GM21447 (cell line): Measurements from ENCODE around the gene SLC39A12.

Experiments
- ATAC-seq: cut with Tn5 transposase; IDR thresholded peaks from one replicate; pipeline ENCODE4 v1.9.1; 2021; ENCODE audit not compliant: unreplicated experiment

Gene SLC39A12

DNA sequence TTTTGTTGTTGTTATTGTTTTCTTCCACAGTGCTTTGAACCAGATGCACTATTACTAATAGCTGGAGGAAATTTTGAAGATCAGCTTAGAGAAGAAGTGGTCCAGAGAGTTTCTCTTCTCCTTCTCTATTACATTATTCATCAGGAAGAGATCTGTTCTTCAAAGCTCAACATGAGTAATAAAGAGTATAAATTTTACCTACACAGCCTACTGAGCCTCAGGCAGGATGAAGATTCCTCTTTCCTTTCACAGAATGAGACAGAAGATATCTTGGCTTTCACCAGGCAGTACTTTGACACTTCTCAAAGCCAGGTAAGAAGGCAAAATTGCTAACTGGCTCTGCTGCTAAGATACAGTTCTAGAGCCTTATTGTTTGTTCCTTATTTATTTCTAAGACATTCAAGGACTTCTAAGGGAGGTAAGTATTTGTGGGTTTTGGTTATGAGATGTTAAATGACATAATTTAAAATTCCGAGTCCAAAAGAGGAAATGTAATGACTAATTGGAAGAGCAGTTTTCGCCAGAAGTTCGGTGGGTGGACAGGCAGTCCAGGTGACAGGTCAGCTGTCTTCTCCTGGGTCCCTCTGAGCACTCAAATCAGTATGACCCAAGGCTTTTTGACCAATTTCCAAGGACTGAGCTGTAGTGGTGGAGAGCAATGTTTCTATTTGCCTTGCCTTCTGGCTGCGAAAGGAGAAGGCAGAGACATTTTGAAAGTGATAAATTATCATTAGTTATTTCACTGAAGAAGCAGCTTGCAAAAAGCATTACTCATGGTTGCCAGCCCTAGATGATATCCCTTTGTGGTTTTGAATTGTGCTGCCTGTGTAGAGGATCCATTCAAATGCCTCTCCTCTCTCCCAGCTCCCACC, 10.1 kb downstream of the SLC39A12 start:
- no peak for ATAC-seq

DNA sequence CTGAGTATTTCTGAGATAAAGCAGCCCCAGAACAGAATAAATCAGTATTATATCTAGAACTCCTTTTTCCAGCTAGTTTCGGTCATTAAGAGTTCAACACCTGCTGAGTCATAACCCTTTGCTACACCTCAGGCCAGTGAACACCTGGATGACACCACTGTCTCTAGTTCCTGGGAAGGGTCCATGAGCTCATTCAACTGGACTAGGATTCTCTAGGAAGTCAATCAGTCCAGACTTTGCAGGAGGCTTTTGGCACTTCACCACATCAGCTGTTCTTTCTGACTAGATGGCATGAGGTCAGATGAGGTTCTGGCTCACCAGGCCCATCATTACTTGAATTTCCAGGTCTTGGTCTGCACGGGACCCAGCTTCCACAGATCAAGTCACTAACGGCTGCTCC, 11.7 kb downstream of the SLC39A12 start:
- ATAC-seq: no peak

DNA sequence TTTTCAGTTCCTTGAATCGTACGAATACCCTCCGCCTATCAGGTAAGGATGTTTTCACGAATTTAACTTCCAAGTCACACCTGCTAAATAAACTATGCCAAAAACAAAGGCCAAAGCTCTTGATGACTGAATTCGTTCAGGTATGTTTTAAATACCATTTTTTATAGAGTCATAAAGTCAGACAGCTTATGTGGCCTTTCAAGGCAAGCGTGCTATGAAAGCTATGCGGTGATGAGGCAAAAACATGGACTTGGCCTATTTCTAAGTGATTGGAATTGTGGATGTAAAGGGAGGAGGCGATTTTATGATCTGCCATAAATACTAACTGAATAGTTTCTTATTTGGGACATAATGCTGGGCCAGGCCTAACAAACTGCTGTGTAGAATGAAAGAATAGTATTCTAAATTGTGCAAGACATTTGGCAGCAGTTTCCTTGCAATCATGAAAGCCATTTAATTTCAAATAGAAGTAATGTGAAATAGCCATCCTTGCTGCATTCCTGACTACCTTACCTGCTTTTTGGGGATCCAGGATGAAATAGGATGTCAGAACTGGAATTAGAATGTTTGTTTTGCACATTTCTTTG, 14.0 kb downstream of the SLC39A12 start:
- ATAC-seq: no peak

DNA sequence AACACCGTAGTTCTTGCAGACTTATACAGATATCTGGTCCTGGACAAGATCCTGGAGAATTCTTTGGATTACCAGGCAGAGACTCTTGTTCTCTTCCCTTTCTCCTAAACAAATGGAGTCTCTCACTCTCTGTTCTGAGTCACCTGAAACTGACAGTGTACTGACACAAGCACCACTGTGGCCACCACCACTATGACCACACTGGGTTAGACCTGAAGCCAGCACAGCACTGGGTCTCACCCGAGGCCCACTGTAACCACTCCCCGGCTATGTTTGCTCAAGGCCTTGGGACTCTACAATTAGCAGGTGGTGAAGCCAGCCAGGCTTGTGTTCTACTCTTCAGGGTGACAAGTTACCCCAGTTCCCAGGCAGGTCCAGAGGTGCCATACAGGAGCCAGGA, 22.8 kb downstream of the SLC39A12 start:
- ATAC-seq: no peak

DNA sequence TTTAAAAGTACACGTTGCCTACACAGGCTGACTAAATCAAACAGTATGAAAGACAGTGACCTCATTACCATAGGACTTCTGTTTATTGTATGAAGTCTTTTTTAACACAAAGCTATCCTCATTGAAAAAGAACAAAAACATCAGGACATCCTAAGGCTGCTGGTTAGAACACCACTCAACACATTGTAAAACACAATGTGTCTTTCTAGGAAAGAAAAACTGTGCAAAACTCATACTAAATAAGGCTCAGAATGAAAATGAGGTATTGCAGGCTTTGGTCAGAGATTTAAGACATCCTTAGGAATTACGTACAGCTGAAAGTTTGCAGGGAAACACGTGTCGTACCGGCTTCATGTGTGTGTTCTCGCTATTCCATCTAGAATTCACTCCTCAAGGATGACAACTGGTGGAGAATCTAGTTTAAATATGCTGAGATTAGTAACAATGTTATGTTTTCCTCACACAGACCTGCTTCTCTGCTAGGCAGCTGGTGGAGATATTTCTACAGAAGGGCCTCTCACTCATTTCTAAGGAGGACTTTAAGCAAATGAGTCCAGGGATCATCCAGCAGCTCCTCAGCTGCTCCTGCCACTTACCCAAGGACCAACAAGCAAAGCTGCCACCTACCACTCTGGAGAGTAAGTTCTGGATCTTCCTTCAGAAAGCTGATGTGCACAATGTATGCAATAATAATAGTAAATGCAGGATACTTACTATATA, 29.3 kb downstream of the SLC39A12 start:
- ATAC-seq: no peak

DNA sequence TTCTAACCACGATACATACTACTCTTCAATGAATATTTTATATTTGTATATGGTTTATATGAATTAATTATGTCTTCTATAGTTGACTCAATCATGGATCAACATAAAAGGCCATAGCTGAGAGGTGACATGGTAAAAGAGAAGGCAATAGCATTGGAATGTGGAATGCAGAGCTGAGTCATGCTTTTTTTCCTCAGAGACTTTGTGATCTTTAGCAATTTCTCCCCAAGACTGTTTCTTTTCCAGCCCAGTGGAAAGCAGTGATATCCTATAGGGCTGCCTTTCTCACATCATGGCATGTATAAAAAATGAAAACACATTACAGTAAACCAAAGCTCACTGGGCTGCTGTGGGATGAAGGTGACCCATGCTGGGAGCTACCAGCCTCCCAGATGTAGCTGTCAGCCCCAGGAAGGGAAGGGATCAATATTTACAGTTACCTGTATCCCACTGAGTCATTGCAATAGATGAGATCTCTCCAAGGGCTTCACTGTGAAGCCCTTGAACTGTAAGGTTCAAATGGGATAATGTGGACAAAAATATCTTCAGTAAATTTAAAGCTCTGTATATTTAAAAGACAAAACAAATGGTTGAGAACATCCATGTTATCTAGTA, 30.2 kb downstream of the SLC39A12 start:
- ATAC-seq: no peak

DNA sequence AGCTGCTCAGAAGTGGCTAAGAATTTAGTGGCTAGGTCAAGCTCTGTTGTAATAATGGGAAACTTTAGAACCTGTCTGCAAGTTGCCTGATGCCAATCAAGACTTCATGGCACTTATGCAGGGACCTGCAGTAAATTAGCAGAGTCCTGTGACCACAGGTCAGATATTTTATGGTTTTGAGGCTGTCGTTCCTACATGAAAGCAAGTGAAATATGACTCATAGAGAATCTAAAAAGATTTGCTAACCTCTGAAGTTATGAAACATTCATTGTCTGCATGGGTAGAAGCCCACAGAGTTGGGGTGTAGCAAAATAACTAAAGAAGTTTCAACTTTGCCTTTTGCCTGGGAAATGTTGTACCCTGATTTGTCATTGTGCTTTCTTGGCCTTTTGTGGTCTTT, 32.3 kb downstream of the SLC39A12 start:
- ATAC-seq: no peak

DNA sequence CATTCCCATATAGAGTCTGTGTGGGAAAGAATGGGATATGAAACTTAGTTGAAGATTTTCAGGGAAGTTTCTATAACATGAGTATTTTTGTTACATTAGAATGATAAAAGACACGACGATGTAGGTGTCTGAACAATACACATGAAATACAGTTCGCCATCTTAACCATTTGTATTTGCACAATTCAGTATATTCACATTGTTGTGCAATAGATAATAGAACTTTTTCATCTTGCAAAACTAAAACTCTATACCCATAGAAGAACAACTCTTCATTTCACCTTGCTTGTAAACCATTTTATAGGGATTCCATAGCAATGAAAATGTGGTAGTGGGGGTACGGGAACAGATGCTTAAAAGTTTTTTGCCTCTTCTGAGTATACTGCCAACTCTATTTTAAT, 32.8 kb downstream of the SLC39A12 start:
- ATAC-seq: no peak

DNA sequence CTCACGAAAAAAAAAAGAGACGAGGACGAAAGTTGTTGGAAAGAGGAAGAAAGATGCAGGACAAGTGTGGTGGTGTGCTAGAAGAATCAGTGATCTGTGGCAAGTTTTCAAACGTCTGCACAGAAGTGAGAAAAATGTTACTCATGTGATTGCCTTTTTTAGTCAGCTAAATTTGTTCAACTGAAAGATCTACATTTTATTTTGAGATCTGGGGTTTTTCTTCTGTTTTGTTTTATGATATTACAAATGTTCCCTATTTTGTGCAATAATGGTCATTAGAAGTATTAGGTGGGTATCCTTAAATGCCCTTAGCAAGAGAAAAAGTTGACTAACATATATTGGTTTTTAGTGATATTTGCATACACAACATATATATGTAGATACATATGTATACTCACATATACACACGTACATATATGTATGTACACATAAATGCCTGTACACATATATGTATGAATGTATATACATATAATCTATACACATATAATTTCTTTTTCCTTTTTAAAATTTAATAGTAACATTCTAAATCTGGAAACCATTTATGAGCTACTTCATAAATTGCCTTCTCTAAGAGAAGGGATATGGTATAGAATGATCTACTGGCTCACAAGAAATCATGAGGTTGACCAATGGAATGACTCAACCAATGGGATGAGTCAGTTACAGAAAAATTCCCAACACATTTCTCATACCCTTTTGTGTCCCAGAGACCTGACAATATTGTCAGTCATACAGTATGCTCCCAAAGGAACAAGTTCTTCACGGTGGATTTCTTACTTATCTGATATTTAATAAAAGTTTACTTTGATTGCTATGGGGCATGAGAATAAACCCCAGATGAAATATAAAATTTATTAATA, 38.4 kb downstream of the SLC39A12 start:
- ATAC-seq: no peak

DNA sequence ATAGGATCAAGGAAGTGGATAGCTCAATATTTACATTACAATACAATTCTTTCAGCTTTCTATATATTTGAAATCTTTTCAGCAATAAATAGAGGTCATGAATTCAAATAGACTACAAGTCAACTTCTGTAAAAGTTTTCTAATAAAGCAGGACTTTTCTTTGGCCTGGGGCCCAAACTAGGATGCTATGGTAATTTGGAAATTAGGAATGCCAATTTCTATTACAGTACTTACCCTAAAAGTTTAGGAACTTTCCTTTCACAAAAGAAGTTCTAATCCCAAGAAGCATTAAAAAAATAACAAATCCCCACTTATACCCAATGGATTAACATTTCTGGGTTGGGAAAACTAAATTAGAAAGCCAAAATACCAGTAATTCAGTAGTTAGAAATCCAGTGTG, 40.5 kb downstream of the SLC39A12 start:
- ATAC-seq: no peak

DNA sequence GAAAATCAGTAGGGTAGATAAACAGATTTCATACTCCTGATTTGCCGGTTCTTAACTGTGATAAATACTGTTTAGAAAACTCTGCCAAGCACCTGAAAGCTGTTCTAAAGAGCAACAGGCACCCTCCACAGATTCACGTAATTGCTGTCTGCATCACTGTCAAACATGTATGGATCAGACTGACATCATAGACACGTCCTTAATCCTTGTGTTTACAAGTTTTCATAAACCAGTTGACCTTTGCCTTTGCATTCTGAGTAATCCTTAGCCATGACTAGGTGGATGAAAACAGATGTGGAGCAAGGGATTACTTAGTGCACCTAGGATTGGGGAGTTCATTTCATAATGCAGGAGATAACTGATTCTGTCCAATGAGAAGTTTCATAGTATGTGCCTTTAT, 41.6 kb downstream of the SLC39A12 start:
- ATAC-seq: no peak

DNA sequence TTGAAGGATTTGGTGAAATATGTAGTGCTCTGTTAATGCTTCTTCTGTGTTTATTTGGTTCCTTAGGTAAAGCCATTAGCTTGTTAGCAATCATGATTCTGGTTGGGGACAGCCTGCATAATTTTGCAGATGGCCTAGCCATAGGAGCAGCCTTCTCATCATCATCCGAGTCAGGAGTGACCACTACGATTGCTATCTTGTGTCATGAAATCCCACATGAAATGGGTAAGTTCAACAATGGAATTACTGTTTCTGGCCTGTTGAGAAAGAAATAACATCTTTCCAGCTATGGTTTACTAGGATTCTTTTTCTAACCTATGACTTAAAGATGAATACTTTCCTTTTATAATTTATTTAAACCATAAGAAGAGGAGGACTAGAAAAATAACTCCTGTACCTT, 48.9 kb downstream of the SLC39A12 start:
- ATAC-seq: no peak

DNA sequence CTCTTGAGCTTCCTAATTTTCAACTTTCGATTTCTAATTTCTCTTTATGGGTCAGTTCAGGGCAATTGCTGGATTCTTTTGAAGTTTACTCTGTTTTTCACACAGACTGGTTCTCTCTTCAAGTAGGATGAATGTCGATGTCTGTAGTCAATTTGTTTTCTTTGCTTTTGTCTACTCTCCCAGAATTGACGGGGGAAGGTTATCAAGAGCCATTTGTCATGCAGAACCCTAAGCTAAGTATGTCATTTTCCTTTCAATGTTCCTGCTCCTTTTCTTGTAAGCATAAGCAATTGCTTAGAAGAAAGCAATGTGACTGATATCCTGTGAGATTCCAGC, 53.7 kb downstream of the SLC39A12 start:
- no peak for ATAC-seq

DNA sequence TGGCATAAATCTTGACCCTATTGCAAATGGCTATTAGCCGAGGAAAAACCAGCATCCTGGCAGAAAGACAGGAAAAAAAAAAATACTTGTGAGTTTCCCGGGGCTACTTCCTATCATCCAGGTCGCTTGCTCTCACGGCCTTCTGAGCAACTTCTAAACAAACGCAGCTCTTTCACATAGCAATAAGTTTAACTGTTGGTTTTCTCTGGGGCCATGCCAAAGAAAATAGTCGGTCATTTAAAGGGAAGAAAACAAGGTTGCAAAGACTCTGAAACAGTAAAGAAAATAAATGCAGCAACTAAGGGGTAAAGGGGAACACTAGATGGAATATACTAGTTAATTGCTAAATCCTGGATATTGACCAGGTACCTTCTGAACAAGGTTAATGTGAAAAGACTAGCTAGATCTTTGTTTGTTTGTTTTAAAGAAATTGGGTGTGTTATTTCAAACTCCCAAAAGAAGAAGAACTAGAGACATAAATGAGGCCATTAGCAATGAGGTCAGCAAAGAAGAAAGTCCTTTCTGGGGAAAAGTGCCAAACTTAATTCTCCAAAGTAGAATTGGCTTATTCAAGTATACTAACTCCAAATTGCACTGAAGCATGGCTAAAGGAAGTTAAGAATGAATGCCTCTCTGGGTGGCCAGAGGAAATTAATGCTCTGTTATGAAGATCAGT, 54.2 kb downstream of the SLC39A12 start:
- no peak for ATAC-seq

DNA sequence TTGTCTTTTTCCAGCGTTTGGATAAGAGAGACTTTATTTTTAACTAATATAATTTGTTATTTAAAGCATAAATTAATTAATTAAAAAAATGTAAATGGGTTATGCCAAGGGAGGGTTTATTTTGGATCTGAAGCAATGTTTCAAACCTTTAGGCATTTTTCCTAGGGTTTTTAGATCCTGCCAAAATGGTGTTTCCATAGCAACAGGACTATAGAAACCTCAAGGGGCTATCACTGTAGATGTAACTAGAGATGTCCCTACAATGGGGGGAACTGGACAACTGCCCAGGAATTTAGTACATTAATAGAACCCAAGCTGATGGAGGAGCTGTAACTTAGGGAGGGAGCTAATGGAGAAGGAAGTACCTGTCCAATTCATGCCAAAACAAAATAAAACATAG, 57.3 kb downstream of the SLC39A12 start:
- no peak for ATAC-seq

DNA sequence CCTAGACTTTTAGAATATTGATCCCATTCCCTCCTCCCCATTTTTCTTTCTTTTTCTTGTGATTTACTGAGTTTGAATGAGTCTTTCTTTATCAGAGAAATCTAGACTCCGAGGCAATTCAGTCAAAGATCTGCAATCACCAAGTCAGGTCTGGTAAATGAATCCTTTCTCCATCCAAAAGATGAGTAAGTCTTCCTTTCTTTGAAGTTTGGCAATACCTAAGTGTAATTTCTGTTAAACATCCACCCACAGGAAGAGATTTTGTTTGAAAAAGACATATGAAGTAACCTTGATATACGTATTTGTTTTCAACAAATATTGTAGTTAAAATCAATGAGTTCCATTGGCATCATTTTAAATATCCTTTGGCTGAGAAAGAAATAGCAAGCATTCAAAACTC, 58.3 kb downstream of the SLC39A12 start:
- no peak for ATAC-seq

DNA sequence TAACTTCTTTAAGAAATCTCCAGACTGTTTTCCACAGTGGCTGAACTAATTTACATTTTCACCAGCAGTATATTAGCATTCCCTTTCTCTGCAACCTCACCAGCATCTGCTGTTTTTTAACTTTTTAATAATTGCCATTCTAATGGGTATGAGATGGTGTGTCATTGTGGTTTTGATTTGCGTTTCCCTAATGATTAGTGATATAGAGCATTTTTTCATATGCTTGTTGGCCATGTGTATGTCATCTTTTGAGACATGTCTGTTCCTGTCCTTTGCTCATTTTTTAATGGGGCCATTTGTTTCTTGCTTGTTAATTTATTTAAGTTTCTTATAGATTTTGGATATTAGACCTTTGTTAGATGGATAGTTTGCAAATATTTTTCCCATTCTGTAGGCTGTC, 68.8 kb downstream of the SLC39A12 start:
- no peak for ATAC-seq

DNA sequence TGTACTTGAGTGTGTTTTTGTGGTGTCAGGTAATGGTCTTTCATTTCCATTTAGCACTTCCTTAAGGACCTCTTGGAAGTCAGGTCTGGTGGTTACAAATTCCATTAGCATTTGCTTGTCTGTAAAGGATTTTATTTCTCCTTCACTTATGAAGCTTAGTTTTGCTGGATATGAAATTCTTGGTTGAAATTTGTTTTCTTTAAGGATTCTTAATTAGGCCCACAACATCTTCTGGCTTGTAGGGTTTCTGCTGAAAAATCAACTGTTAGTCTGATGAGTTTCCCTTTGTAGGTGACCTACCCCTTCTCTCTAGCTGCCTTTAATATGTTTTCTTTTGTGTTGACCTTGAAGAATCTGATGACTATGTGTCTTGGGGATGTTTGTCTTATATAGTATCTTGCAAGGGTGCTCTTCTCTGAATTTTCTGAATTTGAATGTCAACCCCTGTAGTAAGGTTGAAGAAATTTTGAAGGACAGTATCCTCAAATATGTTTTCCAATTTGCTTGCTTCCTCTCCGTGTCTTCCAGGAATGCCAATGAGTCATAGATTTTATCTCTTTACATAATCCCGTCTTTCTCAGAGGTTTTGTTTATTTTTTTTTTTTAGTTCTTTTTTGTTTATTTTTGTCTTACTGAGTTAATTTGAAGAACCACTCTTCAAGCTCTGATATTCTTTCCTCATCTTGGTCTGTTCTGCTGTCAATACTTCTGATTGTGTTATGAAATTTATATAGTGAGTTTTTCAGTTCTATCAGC, 70.2 kb downstream of the SLC39A12 start:
- no peak for ATAC-seq

DNA sequence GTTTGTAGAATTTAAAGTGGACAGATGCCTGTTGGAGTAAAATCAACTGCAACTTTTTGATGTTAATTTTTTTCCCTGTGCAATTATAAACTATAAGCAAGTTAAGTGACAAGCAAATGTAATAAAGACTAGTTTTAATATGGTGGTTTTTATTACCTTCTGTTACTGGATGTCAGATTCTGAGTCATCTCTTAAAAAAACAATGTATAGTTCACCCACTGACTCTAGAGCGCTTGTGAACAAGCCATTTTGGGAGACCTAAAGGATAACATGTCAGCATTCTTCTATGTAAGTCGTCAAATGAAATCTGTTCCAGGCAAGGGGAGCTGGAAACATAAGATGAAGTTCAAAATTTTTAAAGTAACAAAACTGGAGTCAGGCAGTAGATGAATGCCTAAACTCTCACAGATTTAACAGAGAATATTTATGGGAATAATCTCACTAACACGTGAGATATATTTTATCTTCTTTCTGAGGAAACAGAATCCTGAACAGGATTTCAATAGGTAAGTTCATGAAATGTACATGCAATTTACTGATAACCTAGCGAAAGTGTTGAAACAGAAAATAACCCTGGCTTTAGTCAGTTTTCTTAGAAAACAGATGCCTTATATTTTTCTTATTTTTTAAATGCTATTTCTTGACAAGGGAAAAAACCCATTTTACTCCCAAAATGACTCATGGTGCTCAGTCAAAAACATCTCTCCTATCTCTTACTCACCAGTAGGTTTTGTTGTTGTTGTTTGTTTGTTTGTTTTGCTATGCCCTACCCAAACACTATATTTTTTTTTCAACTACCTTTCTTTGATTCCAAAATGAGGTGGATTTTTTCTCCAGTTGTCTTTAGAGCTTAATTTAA, 91.7 kb downstream of the SLC39A12 start:
- no peak for ATAC-seq
